Fibroblast of the aortic adventitia (primary cell): Measurements from ENCODE around the gene SCMH1. TPM values are rescaled to one million over a fixed set of nuclear protein-coding genes. Genes with fewer than 3 reads are reported as not detected.

Experiments
- DNase-seq: peaks from one replicate; pipeline ENCODE4 v3.0.0-alpha.2; 2010; ENCODE audit warnings: low read depth
- H3K4me3 ChIP-seq: 2 replicates; pipeline ENCODE4 v1.5.1; 2011; ENCODE audit warnings: low read depth, mild to moderate bottlenecking, control low read depth, low read length, moderate library complexity
- total RNA-seq: library from RNA; depleted of rRNA; stranded (reverse); fragments of >200 nt; gene quantifications from 2 replicates; pipeline ENCODE4 v1.2.3, GENCODE V29; 2012; ENCODE audit warnings: low replicate concordance
- TF ChIP-seq, protein P1 (sequence below): IDR thresholded peaks from 2 replicates; pipeline ENCODE4 v1.5.1; 2011; ENCODE audit warnings: mild to moderate bottlenecking, low read length, control low read depth, inconsistent platforms; ENCODE audit not compliant: insufficient read depth

Gene SCMH1
- total RNA-seq, 1 donor = 12.1 TPM

DNA sequence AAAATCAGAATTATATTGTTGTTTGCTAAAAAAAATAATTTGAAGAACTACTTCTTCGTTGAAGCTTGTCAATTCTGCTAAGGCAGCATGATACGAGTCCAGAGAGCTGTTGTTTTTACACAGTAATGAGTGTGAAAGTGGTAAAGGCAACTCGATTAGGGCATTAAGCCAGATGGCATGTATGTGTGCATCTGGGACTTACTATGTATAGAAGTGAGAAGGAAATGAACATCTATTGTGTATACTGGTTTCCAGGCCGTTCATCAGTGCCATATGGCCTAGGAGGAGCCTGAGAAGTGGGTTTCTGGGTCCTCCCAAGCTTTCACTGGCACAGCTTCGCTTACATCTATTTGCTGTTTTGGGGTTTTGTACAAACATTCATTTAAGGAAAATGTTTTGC is 256.9 kb downstream of the SCMH1 start:
- no peak overlapping the region for H3K4me3 ChIP-seq
- no peak for DNase-seq
- TF ChIP-seq, protein P1, sequence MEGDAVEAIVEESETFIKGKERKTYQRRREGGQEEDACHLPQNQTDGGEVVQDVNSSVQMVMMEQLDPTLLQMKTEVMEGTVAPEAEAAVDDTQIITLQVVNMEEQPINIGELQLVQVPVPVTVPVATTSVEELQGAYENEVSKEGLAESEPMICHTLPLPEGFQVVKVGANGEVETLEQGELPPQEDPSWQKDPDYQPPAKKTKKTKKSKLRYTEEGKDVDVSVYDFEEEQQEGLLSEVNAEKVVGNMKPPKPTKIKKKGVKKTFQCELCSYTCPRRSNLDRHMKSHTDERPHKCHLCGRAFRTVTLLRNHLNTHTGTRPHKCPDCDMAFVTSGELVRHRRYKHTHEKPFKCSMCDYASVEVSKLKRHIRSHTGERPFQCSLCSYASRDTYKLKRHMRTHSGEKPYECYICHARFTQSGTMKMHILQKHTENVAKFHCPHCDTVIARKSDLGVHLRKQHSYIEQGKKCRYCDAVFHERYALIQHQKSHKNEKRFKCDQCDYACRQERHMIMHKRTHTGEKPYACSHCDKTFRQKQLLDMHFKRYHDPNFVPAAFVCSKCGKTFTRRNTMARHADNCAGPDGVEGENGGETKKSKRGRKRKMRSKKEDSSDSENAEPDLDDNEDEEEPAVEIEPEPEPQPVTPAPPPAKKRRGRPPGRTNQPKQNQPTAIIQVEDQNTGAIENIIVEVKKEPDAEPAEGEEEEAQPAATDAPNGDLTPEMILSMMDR = no peak

DNA sequence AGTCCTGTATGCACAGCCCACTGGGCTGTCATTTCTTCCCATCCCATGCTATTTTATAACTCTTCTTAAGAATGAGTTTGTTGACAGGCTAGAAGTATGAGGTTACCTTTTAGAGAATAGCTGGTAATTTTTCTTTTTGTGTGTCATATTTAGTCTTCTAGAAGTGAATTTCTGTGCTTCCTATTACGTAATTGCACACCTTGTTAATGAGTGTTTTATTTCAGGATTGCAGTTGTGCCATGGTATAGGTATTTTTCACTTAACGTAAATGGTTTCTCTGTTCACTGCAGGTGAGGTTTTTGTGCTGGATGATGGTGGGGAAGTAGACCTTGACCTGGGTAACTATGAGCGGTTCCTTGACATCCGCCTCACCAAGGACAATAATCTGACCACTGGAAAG is 257.6 kb downstream of the SCMH1 start:
- no peak for DNase-seq
- no peak overlapping the region for H3K4me3 ChIP-seq
- TF ChIP-seq, protein P1 = no peak

DNA sequence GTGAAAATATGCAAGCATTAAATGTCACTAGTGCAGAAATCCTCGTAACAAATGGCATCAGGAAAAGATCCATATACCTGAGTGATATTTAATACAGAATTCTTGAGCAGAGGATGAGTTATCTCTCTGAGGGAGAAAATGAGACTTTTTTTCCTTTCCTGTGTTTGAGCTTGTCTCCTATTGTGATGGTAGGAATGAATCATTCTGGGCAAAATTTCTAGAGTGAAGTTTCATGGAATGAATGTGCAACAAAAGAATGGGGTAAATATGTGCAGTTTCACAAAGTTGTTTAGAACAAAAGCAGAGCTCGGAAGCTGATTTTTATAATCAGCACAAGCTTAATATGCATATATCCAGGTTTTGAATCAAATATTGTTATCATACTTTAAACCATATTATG is 258.0 kb downstream of the SCMH1 start:
- H3K4me3 ChIP-seq = no peak overlapping the region
- peak; percentile 65 for DNase-seq
- TF ChIP-seq, protein P1 = no peak

DNA sequence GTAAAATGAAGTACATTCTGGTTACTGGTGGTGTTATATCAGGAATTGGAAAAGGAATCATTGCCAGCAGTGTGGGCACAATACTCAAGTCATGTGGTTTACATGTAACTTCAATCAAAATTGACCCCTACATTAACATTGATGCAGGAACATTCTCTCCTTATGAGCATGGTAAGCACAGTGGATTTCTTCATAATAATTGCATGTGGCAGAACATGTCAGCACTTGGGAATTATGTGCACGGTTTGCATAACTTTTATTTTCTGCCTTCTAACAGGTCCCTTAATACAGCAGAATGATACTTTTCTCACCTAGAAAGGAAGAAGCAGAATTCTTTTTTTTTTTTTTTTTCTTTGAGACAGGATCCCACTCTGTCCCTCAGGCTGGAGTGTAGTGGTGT is 258.8 kb downstream of the SCMH1 start:
- H3K4me3 ChIP-seq = no peak overlapping the region
- DNase-seq = peak; percentile 31
- TF ChIP-seq, protein P1 = no peak

DNA sequence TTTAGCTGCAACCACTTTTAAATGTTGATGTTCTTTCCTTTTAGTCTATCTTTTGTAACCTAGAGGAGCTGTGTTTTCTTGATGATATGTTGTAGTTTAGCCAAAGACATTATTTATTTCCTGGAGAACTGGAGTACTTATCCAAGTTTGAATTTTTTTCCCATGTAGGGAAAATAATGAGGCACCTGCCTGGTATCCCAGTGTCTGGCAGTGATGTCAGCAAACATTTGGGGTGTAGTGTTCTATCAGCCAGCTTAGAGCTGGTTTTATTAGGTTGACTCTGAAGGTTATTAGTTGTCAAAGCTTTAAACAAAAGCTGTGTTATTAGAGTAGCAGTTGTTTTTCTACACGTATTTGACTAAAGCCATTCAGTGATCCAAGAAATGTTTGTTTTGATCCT is 259.4 kb downstream of the SCMH1 start:
- peak; percentile 27 for DNase-seq
- no peak overlapping the region for H3K4me3 ChIP-seq
- TF ChIP-seq, protein P1 = no peak

DNA sequence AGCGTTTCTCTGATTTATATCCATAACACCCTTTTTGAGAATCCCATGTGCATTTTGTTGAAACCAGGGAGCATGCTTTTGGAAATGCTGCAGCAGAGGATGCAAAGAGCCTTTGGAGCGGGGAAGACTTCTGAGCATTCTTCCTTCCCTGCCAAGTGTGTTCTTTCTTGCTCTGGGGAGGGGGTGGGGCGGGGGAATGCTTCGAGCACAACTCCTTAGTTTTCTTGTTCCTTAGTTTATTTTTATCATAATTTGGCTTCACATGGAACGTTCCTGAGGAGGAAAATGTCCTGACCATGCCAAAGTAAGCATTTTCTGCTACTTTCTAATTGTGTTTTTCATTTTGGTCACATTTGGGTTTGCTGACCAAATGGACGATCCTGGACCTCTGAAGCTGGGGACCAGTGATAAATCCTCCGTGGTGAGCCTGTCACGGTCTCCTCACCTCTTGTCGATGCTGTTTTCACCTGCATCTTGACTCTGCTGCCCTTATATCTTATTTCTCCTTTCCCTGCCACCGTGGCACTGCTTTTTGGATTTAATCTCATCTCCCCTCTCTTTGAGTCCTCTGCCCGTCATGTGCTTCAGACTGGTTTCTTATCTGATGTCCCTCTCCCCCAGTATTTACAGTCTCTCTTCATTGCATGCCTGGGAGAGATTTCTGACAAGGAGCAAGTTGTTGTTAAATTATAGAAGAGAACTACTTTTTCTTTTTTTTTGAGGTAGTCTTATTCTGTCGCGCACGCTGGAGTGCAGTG is 260.2 kb downstream of the SCMH1 start:
- H3K4me3 ChIP-seq = peak overlapping the region; percentile 51
- TF ChIP-seq, protein P1 = no peak
- DNase-seq = peak; percentile 63
